Activated CD8-positive, alpha-beta T cell treated with anti-CD3 and anti-CD28 coated beads for 36 hours (primary cell): ENCODE measurements around the gene ARCN1. TPM values are rescaled to one million over a fixed set of nuclear protein-coding genes. Genes with fewer than 3 reads are reported as not detected.

Source experiments
- ATAC-seq: fragments of 200-7000 bp; cut with Tn5 transposase; one replicate; pipeline ENCODE4 v1.10.0; 2021; ENCODE audit warnings: mild to moderate bottlenecking, moderate library complexity
- CTCF ChIA-PET: fragments of 350-600 bp; sonication (Branson Sonifier 250); formaldehyde crosslinking; loops from one replicate; lab custom pipeline; 2021; ENCODE audit warnings: antibody characterized with exemption; lab: Charles Lee
- POLR2A ChIA-PET: fragments of 350-600 bp; sonication (Branson Sonifier 250); formaldehyde crosslinking; loops from one replicate; lab custom pipeline; 2021; ENCODE audit warnings: antibody characterized with exemption; lab: Charles Lee
- DNase-seq: peaks from one replicate; pipeline ENCODE4 v3.0.0-alpha.2; 2020
- H3K27ac Mint-ChIP-seq: one replicate; pipeline ENCODE4 v1.8.0; 2021; ENCODE audit warnings: mild to moderate bottlenecking, mixed read lengths
- H3K27me3 Mint-ChIP-seq: one replicate; pipeline ENCODE4 v1.8.0; 2021; ENCODE audit warnings: mixed read lengths
- H3K36me3 Mint-ChIP-seq: one replicate; pipeline ENCODE4 v1.8.0; 2021; ENCODE audit warnings: low read depth, mixed read lengths
- H3K4me1 Mint-ChIP-seq: one replicate; pipeline ENCODE4 v1.8.0; 2021; ENCODE audit warnings: low read depth, mixed read lengths
- H3K4me3 Mint-ChIP-seq: one replicate; pipeline ENCODE4 v1.8.0; 2021; ENCODE audit warnings: mild to moderate bottlenecking, moderate library complexity, mixed read lengths
- H3K9me3 Mint-ChIP-seq: one replicate; pipeline ENCODE4 v1.8.0; 2021; ENCODE audit warnings: mixed read lengths
- intact Hi-C: fragments of 100-400 bp; cut with micrococcal nuclease; formaldehyde crosslinking; loops from one replicate; pipeline ENCODE4 v1.10.0; 2022
- total RNA-seq, 2 experiments: library from RNA; stranded (reverse); gene quantifications; one replicate each; pipeline ENCODE4 v1.2.3, GENCODE V29; 2021
- TF ChIP-seq, protein P1 (sequence below): fragments of 200-600 bp; IDR thresholded peaks from one replicate; pipeline ENCODE4 v1.8.0; 2022; ENCODE audit warnings: antibody characterized with exemption, mild to moderate bottlenecking

Gene ARCN1
- total RNA-seq, 2 experiments from 2014 or later = 134 to 135 TPM

DNA sequence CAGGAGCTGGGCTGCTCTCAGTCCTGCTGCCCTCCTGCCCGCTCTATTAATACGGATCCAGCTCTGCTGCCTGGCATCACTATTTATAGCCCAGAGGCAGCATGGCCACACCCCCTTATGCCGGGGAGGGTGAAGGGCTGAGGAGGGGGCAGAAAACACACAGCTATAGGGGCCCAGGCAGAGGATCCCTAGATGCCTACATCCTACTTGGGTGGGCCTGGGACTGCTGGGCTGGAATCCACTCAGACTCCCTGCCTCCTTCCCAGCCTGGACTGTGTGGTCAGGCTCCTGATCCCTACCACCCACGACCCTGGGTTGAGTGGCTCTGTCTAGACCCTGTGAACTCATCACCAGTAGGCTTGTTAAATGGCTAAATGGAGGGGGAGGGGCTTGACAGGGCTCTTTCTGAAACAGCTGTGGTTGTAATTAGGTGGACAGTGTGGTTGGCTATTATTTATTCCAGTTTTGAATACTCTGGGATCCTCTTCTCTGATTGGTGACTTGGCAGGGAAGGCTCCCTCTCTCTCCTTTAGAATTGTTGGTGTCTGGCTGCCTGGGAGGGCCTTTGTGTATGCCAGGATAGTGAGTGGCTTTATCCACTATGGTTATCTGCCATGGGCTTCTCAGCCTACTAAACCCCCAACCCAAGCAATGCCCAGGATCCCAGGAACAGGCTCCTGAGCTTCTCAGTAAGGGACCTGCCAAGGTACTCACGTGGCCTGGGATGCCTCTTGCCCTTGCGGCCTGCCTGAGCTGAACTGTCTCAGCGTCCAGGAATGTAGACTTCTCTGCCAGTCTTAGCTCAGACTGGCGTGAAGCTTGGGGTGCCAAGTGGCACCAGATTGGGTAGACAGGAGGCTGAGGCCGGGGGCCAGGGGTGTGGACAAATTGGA, 50.4 kb downstream of the ARCN1 start:
- intact Hi-C loops = no loop called here
- Mint-ChIP-seq H3K27ac (no peak overlapping the region), H3K4me1 (peaks cover 9% of the 10 kb centered on the region), H3K36me3 (no peaks in the 10 kb centered on the region), H3K9me3 (no peaks in the 10 kb centered on the region), H3K4me3 (no peak overlapping the region), H3K27me3 (peaks cover 14% of the 10 kb centered on the region)
- DNase-seq (no peak), ATAC-seq (no peak)
- TF ChIP-seq, protein P1, sequence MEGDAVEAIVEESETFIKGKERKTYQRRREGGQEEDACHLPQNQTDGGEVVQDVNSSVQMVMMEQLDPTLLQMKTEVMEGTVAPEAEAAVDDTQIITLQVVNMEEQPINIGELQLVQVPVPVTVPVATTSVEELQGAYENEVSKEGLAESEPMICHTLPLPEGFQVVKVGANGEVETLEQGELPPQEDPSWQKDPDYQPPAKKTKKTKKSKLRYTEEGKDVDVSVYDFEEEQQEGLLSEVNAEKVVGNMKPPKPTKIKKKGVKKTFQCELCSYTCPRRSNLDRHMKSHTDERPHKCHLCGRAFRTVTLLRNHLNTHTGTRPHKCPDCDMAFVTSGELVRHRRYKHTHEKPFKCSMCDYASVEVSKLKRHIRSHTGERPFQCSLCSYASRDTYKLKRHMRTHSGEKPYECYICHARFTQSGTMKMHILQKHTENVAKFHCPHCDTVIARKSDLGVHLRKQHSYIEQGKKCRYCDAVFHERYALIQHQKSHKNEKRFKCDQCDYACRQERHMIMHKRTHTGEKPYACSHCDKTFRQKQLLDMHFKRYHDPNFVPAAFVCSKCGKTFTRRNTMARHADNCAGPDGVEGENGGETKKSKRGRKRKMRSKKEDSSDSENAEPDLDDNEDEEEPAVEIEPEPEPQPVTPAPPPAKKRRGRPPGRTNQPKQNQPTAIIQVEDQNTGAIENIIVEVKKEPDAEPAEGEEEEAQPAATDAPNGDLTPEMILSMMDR = no peak
- POLR2A ChIA-PET = interaction anchor here (0.6 to 1.5 kb wide), 4 partner anchors 12 to 396 kb away, joined by 3 to 4 read pairs (median 3); partner anchors contain the start of genes RPS25 and TRAPPC4
- CTCF ChIA-PET = interaction anchor here (0.7 to 2.2 kb wide), 7 partner anchors 11 to 36 kb away, joined by 3 to 7 read pairs (median 5); no protein-coding TSS in a partner anchor

DNA sequence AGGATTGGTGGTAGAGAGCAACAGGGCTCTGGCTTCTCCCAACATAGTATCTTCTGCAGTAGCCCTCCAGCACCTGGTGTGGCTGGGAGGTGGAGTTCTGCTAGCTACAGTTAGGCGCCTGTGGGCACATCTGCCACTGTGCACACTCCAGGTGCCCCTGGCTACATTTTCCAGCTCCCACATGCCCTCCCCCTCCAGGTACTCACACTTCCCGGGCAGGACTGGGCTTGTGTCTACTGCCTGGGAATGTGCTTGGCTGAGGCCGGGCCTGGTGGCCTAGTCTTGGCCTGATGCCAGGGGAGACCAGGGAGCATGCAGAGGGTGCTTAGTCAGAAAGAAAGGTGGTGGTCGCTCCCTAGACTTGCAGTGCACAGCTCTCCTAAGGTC, 51.1 kb downstream of the ARCN1 start:
- Mint-ChIP-seq H3K9me3 (no peaks in the 10 kb centered on the region), H3K4me1 (peaks cover 9% of the 10 kb centered on the region), H3K36me3 (no peaks in the 10 kb centered on the region), H3K27ac (no peak overlapping the region), H3K4me3 (no peak overlapping the region), H3K27me3 (peaks cover 14% of the 10 kb centered on the region)
- CTCF ChIA-PET = interaction anchor here (0.7 to 2.2 kb wide), 3 partner anchors 12 to 35 kb away, joined by 3 to 7 read pairs (median 7); no protein-coding TSS in a partner anchor
- intact Hi-C loops = no loop called here
- TF ChIP-seq, protein P1 = no peak
- POLR2A ChIA-PET = interaction anchor here (0.7 to 1.5 kb wide), 3 partner anchors 13 to 396 kb away, joined by 3 to 4 read pairs (median 3); partner anchors contain the start of genes RPS25 and TRAPPC4
- DNase-seq (no peak), ATAC-seq (no peak)

GRCh38 chr11:118625036-118625690, 53.0 kb downstream of the ARCN1 start:
- Mint-ChIP-seq H3K4me3 (no peak overlapping the region), H3K36me3 (no peaks in the 10 kb centered on the region), H3K9me3 (no peaks in the 10 kb centered on the region), H3K4me1 (peaks cover 6% of the 10 kb centered on the region), H3K27me3 (peaks cover 11% of the 10 kb centered on the region), H3K27ac (no peak overlapping the region)
- TF ChIP-seq, protein P1 = no peak
- CTCF ChIA-PET = interaction anchor here (1.0 to 1.1 kb wide), 4 partner anchors 12 to 33 kb away, joined by 3 to 4 read pairs (median 3); partner anchors contain the start of gene PHLDB1
- ATAC-seq (no peak), DNase-seq (no peak)
- POLR2A ChIA-PET = no interaction called here
- intact Hi-C loops = no loop called here

DNA sequence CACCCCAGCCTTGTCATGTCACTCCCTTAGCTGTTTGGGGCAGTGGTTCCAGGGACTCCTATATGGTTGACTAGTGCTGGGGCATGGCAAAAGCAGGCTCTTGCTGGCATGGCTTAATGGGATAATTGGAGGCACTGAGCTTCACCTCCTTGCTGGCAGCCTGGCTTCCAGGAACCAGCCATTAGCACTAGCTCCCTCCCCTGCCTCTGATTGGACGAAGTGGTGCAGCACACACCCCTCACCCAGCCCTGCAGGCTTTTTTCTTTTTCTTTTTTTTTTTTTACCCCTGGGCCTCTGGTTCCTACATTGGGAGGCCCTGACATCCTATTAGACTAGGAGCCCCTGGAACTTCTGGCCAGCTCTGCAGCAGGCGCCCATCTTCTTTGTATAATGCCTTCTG, 53.8 kb downstream of the ARCN1 start:
- Mint-ChIP-seq H3K9me3 (no peaks in the 10 kb centered on the region), H3K4me1 (peaks cover 1% of the 10 kb centered on the region), H3K27me3 (peaks cover 6% of the 10 kb centered on the region), H3K4me3 (no peak overlapping the region), H3K27ac (no peak overlapping the region), H3K36me3 (no peaks in the 10 kb centered on the region)
- intact Hi-C loops = no loop called here
- ATAC-seq (no peak), DNase-seq (no peak)
- TF ChIP-seq, protein P1 = no peak
- ChIA-PET CTCF (interaction anchor here (1.1 to 1.2 kb wide), 3 partner anchors 13 to 31 kb away, joined by 3 to 4 read pairs (median 3); partner anchors contain the start of gene PHLDB1), POLR2A (no interaction called here)
